ENCODE results near the gene MAP3K20.

The MAP3K20 gene

GRCh38 chr2:173130496-173131465 is 55.1 kb downstream of the MAP3K20 start:
- TF ChIP-seq CTCF (IDR thresholded peaks at IDR 0.05; ENCODE audit: extremely low read depth, missing control alignments), result no peak
- DNase-seq (ENCODE audit: low spot score), result no peak

- DNase-seq (ENCODE audit: low spot score), result no peak
- TF ChIP-seq CTCF (IDR thresholded peaks at IDR 0.05; ENCODE audit: extremely low read depth, missing control alignments), result no peak
Observed at GRCh38 chr2:173132531-173132930, 56.9 kb downstream of the MAP3K20 start.

- no peak for TF ChIP-seq CTCF (IDR thresholded peaks at IDR 0.05; ENCODE audit: extremely low read depth, missing control alignments)
- no peak for DNase-seq (ENCODE audit: low spot score)
Observed at GRCh38 chr2:173134703-173135102, 59.1 kb downstream of the MAP3K20 start.

GRCh38 chr2:173136067-173136466 is 60.4 kb downstream of the MAP3K20 start:
- DNase-seq (ENCODE audit: low spot score), result no peak
- no peak for TF ChIP-seq CTCF (IDR thresholded peaks at IDR 0.05; ENCODE audit: extremely low read depth, missing control alignments)

- TF ChIP-seq CTCF (IDR thresholded peaks at IDR 0.05; ENCODE audit: extremely low read depth, missing control alignments), result no peak
- DNase-seq (ENCODE audit: low spot score), result no peak
Observed at GRCh38 chr2:173136599-173136998, 61.0 kb downstream of the MAP3K20 start.

- no peak for DNase-seq (ENCODE audit: low spot score)
- no peak for TF ChIP-seq CTCF (IDR thresholded peaks at IDR 0.05; ENCODE audit: extremely low read depth, missing control alignments)
Observed at GRCh38 chr2:173137610-173138009, 62.0 kb downstream of the MAP3K20 start.

- TF ChIP-seq CTCF (IDR thresholded peaks at IDR 0.05; ENCODE audit: extremely low read depth, missing control alignments), result no peak
- DNase-seq (ENCODE audit: low spot score), result no peak
Observed at GRCh38 chr2:173138962-173139361, 63.3 kb downstream of the MAP3K20 start.

Data from GM20000 (cell line).